GM19025 (cell line): Measurements from ENCODE around the gene AANAT.
"Not testable (repeated sequence)": the region's sequence is repeated elsewhere in the genome, so short reads cannot be mapped to it uniquely, and the experiment has no call there.

ENCODE experiments used
- ATAC-seq: cut with Tn5 transposase; IDR thresholded peaks from one replicate; pipeline ENCODE4 v1.9.1; 2021; ENCODE audit warnings: mild to moderate bottlenecking, low read depth, moderate library complexity; ENCODE audit not compliant: unreplicated experiment

The AANAT gene

DNA sequence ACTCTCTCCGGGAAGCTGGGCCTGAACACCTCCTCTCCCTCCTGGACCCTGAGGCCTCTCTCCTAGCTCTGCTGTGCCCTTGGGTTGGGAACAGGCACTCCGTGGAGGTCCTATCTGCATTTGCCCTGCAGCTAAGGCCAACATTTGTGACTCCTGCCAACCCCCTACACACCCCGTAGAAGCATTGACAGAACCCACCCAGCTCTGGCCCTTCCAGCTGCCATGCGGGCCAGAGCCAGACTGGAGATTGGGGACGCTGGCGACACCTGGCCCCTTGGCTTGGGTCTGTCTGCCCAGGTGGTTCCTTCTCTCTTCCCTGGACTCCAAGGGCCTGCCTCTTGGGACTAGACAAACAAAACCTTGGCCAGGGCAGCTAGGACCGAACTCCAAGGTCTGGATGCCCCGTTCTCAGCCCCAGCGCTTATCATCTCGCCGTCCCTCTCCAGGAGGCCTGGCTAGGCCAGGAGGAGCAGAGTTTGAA is 34.5 kb downstream of the AANAT start:
- no peak for ATAC-seq

DNA sequence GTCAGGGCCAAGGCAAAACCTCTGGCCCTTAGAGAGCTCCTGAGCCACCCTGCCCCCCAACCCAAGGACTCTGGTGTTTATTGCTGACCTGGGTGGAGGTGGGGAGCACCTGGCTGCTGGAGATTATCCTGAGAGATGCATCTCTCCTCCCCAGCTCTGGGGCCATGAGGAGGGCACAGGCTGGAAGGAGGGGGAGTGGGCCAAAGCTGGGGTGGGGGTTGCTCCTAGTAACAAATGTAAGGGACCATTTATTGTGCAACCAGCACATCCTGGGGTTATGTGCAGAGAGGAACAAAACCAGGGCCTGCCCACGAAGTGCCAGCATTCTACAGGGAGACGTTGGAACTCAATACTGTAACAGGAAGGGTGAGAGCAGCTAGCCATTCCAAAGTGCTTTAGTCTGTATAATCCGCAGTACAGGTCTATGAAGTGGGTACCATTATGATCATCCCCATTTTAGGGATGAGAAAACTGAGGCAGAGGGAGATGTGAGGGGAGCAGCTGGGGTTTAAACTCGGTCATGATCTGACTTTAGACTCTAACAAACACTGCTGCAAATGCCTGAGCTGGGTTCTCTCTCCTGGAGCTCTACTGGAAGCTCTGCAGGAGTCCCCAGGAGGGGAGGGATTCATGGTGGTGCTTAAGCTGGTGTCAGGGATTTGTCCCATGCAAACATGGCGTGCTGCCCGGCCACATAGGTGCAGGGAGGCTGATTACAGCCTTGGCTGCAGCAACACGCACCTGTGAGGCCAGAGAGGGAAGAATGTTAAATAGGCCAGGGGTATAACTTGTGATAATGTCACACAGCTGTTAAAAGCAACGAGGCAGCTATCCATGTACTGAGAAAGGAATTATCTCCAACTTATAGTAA is 35.2 kb downstream of the AANAT start:
- ATAC-seq = no peak

DNA sequence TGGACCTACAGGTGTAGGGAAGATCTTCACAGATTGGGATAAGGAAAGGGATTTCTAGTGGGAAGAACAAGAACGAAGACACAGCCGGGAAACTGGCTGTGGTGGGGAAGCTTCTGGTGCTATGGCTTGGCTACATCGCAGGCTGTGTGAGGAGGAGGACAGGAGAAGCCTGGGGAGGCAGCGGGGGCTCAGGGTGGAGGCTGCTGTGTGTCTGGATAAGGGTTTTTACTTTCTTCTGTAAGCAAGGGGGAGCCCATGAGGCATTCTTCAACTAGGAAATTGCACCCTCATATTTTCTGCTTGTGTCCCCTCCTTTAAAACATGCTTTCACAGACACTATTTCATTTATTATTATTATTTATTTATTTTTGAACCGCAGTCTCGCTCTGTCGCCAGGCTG is 36.7 kb downstream of the AANAT start:
- ATAC-seq = no peak

DNA sequence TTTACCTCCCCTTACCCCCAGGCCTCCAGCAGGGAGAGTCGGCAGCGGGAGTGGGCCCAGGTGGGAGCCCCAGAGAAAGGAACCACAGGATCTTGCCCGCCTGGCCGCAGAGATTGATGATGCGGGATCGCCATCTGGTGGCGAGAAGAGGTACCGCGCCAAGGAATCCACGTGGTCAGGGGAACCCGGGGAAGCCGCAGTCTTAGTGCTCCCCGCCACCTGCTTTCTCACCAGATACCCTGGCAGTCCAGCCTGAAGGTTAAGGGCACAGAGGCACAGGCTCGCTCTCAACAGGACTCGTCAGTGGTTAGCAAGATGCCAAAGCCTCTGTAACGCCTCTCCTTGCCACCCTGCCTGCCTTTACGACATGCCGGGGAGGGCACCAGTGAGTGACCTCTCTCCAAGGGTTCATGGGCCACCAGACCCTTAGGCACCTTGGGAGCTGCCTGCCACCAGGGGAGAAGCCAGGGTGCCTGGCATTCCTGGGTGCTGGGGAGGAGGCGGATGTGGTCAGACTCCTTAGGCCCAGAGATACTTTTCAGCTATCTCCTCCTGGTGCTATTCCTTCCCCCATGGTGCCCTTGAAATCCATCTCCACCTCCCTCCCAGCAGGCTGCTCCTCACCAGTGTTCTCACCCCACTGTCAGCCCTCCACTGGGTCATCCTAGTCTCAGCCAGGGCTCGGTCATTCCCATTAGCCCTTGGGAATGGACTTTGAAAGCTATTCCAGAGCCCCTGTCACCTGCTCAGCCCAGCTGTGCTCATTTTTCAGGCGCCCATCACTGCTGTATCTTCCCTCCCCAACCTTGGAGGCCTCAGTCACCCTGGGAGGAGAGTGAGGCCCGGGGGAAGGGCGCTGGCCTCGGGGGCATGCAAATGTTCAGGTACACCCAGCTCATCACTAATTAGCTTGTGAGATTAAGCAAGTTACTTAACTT is 39.3 kb downstream of the AANAT start:
- ATAC-seq = no peak

- not testable (repeated sequence) for ATAC-seq
These were observed 41.2 kb downstream of the AANAT start for GRCh38 chr17:76508472-76509063.

GRCh38 chr17:76510831-76511244 is 43.4 kb downstream of the AANAT start:
- ATAC-seq = no peak

DNA sequence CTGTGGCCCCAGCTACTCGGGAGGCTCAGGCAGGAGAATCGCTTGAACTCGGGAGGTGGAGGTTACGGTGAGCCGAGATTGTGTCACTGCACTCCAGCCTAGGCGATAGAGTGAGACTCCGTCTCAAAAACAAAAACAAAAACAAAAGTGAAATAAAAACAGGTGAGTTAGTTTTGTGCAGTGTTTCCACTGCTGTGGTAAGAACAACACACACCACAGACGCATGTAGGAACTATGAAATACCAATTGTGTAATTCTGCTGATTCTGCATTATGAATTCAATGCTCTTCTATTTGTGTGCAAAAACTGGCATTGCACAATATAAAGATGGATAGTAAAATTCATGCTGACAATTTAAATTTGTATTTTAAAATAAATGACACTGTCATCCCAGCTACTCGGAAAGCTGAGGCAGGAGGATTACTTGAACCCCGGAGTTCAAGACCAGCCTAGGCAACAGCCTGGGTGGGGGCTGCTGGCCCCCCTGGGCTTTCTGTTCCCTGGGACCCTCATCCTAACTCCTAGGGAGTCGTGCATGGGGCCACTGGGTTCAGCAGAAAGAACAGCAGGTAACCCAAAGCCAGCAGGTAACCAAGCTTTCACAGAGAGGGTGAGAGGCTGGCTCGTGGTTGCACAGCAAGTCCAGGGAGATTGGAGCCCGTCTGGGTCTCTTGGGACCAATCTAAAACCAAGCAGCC is 44.4 kb downstream of the AANAT start:
- ATAC-seq = no peak

DNA sequence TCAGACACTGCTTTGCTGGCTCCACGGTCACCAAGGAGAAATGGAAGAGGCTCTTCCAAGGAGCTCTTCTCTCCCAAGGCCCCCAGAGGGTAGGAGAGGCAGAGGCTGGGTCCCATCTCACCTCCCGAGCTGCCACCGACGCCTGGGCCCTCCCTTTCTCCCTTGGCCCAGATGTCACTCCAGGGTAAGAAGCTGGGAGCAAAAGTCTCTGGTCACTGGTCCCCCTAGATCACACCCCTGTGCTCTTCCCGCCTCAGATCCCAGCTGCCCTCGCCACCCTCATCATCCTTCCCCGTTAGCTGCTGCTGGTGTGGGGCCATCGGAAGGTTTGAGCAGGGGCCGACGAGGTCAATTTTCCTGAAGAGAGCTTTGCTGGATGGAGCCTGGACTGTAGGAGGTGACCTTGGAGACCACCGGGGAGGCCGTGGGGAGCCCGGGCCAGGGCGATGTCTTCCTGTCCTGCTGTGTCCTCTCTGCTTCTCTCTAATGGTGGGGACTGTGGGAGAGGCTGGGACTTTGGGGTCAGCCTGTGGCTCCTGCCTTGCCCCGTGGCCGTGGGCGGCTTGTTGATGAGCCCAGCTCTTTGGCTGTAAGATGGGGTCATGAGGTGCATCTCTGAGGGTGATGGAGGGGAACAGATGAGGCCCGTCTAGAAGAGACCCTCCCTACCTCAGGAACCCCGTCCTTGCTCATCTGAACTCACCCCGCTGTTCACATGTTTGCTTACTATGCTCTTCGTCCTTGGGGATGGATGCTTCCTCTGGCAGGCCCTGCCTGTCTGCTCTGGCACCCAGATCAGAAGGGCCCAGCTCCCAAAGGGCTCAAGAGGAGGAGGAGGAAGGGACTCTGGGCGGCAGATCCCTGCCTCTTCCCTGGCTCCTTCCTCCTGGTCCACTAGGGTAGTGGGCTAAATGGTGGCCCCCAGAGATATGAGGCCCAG is 45.2 kb downstream of the AANAT start:
- no peak for ATAC-seq

DNA sequence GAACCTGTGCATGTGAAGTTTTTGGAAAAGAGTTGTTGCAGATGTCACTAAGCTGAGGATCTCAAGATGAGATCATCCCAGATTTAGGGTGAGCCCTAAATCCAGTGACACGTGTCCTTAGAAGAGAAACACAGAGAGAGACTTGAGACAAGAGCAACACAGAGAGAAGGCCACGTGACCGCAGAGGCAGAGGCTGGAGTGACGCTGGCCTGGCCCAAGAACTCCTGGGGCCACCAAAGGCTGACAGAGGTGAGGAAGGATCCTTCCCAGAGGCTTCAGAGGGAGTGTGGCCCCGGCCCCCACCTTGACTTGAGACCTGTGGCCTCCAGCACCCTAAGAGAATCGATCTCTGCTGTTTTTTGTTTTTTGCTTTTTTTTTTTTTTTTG is 45.9 kb downstream of the AANAT start:
- ATAC-seq = no peak

- ATAC-seq = not testable (repeated sequence)
These were observed 47.0 kb downstream of the AANAT start for GRCh38 chr17:76514355-76514754.

- ATAC-seq = peak; percentile 62
These were observed 48.0 kb downstream of the AANAT start for GRCh38 chr17:76515274-76515949.

DNA sequence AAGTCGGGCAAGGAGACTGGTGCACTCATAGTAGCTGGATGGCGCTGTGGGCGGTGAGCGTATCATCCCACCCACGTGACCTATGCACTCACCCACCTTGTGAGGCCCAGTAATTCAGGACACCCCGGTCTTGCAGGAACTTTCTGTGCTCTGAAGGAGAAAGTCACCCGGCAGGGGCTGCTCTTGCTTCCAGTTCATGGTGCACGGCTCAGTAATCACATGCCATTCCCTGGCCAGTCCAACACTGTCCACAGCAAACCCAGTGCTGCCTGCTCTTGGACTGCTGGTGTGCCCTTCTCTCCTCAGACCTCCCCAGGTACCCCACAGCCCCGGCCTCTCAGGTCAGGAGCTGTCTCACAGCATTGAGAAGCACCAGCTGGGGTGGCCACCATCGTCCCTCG is 50.2 kb downstream of the AANAT start:
- no peak for ATAC-seq

DNA sequence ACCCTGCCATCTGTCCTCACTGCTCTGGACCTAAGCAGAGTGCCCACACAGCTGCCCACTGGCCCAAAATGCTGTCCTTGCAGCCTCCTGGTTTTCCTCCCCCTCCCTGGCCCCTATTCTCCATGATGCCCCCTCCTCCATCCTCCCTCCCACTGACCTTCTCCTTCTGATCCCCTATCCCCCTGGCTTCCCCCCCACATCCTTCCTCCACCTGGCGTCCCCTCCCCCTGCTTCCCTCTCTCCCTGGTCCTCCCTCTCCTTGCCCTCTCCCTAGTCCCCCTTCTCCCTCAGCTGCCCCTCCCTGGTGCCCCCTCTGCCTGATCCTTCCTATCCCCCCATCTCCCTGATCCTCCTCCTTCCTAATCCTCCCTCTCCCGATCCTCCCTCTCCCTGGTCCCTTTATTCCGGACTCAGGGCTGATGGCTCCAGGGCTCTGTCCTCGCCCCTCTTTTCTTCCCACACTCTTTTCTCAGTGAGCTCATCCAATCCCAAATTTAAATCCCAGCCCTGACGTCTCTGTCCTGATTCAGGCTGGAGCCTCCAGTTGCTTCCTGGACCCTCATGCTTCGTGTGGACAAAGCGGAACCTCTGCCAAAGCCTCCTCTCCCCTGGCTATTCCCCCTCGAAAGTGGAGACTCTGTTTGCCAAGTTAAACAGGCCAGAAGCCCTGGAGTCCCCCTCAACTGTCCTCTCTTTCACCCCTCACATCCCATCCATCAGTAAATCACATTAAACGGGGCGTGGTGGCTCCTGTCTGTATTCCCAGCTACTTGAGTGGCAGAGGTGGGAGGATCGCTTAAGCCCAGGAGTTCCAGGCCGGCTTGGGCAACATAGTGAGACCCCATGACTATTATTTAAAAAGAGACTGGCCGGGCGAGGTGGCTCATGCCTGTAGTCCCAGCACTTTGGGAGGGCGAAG is 51.9 kb downstream of the AANAT start:
- no peak for ATAC-seq
